ENCODE results near the gene USP32. TPM values are rescaled to one million over a fixed set of nuclear protein-coding genes. Genes with fewer than 3 reads are reported as not detected.

Gene USP32
- polyA plus RNA-seq, 1 donor (not counting 4 experiments of a cell fraction or from before 2014, with no cell fraction given): 37.6 TPM

DNA sequence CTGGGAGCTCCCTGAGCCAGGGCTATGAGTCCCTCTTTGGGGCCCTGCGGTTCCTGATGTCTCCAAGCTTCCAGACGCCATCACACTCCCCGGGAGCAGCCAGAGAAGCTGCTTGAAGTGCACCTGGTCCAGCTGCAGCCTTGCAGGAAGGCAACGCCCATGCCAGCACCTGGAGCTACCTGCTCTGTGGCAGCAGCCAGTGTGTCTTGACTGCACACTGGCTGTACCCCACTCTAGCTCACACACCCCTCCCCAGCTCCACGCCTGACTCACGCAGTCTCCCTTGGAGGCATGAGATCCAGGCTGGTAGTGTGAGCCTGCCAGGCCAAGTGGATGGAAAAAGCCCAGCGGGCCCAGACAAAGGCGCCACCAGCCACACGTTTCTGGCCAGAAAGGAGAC, 63.3 kb downstream of the USP32 start:
- FAIRE-seq: no peak
- H2AFZ ChIP-seq (ENCODE audit: control insufficient read depth, low read length): no peak overlapping the region
- peaks cover 6% of the 10 kb centered on the region for H4K20me1 ChIP-seq (ENCODE audit: control insufficient read depth, extremely low read depth, insufficient read depth, low read length)
- H3K4me1 ChIP-seq (ENCODE audit: control insufficient read depth, extremely low read depth, insufficient read depth, low read length): peaks cover 2% of the 10 kb centered on the region
- dilution Hi-C loops (cut with MboI; ENCODE audit: extremely low pct_ligation_motif_present, low sequenced_read_pairs): no loop called here
- DNase-seq (ENCODE audit: low read depth, low spot score): peak; percentile 5
- H3K4me3 ChIP-seq (ENCODE audit: control insufficient read depth in 2 of 3, extremely low read depth in 1 of 3, insufficient read depth in 2 of 3, low read depth in 1 of 3, low read length in 3 of 3): no peak overlapping the region
- TF ChIP-seq, protein P1, sequence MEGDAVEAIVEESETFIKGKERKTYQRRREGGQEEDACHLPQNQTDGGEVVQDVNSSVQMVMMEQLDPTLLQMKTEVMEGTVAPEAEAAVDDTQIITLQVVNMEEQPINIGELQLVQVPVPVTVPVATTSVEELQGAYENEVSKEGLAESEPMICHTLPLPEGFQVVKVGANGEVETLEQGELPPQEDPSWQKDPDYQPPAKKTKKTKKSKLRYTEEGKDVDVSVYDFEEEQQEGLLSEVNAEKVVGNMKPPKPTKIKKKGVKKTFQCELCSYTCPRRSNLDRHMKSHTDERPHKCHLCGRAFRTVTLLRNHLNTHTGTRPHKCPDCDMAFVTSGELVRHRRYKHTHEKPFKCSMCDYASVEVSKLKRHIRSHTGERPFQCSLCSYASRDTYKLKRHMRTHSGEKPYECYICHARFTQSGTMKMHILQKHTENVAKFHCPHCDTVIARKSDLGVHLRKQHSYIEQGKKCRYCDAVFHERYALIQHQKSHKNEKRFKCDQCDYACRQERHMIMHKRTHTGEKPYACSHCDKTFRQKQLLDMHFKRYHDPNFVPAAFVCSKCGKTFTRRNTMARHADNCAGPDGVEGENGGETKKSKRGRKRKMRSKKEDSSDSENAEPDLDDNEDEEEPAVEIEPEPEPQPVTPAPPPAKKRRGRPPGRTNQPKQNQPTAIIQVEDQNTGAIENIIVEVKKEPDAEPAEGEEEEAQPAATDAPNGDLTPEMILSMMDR (optimal IDR thresholded peaks at IDR 0.05 in 1 of 3, IDR thresholded peaks at IDR 0.05 in 1 of 3, conservative IDR thresholded peaks at IDR 0.05 in 1 of 3; ENCODE audit: extremely low read depth in 1 of 3, insufficient read depth in 2 of 3, low read length in 3 of 3): no peak
- no peak for TF ChIP-seq EZH2 (IDR thresholded peaks at IDR 0.05; ENCODE audit: low read length)
- H3K36me3 ChIP-seq (ENCODE audit: control insufficient read depth in 2 of 2, extremely low read depth in 1 of 2, insufficient read depth in 2 of 2, low read length in 2 of 2): peaks cover 0 to 1% of the 10 kb centered on the region in 2 experiments
- no peaks in the 10 kb centered on the region for H3K27me3 ChIP-seq (ENCODE audit: control insufficient read depth, extremely low read depth, insufficient read depth, low read length)
- no peak overlapping the region for H3K27ac ChIP-seq (ENCODE audit: control insufficient read depth, insufficient read depth, low read length)
- H3K79me2 ChIP-seq (ENCODE audit: control insufficient read depth, insufficient read depth, low read length): peaks cover 18% of the 10 kb centered on the region
- H3K9me1 ChIP-seq (ENCODE audit: control insufficient read depth, extremely low read depth, insufficient read depth, low read length): no peaks in the 10 kb centered on the region
- H3K9ac ChIP-seq (ENCODE audit: control insufficient read depth, extremely low read depth, insufficient read depth, low read length): no peak overlapping the region
- no peaks in the 10 kb centered on the region for H3K9me3 ChIP-seq (ENCODE audit: control insufficient read depth, low read depth, low read length)
- H3K4me2 ChIP-seq (ENCODE audit: control insufficient read depth, extremely low read depth, insufficient read depth, low read depth, low read length): no peak overlapping the region

DNA sequence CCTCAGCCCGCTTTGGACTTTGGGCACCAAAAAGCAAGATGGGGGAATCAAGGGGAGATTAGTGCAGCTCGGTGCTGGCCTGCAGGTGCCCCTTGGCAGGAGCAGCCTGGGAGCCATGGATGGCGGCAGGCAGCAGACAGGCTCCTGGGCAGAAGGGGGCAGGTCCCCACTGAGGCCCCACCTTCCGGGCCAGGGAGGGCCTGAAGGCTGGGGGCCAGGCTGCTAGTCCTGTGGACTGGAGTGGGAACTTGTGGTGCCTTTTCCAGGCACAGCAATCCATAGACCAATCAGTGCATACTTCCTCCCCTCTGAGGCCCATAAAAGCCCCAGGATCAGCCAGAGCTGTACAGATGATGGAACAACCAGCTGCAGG, 64.0 kb downstream of the USP32 start:
- Histone ChIP-seq H4K20me1 (ENCODE audit: control insufficient read depth, extremely low read depth, insufficient read depth, low read length) (peaks cover 6% of the 10 kb centered on the region), H3K9me3 (ENCODE audit: control insufficient read depth, low read depth, low read length) (no peaks in the 10 kb centered on the region), H3K36me3 (ENCODE audit: control insufficient read depth in 2 of 2, extremely low read depth in 1 of 2, insufficient read depth in 2 of 2, low read length in 2 of 2) (peaks cover 0 to 1% of the 10 kb centered on the region in 2 experiments), H3K27me3 (ENCODE audit: control insufficient read depth, extremely low read depth, insufficient read depth, low read length) (no peaks in the 10 kb centered on the region), H3K4me2 (ENCODE audit: control insufficient read depth, extremely low read depth, insufficient read depth, low read depth, low read length) (no peak overlapping the region), H3K27ac (ENCODE audit: control insufficient read depth, insufficient read depth, low read length) (no peak overlapping the region), H3K9me1 (ENCODE audit: control insufficient read depth, extremely low read depth, insufficient read depth, low read length) (no peaks in the 10 kb centered on the region), H3K79me2 (ENCODE audit: control insufficient read depth, insufficient read depth, low read length) (peaks cover 16% of the 10 kb centered on the region), H3K4me3 (ENCODE audit: control insufficient read depth in 2 of 3, extremely low read depth in 1 of 3, insufficient read depth in 2 of 3, low read depth in 1 of 3, low read length in 3 of 3) (no peak overlapping the region), H3K9ac (ENCODE audit: control insufficient read depth, extremely low read depth, insufficient read depth, low read length) (no peak overlapping the region), H2AFZ (ENCODE audit: control insufficient read depth, low read length) (no peak overlapping the region), H3K4me1 (ENCODE audit: control insufficient read depth, extremely low read depth, insufficient read depth, low read length) (peaks cover 2% of the 10 kb centered on the region)
- TF ChIP-seq EZH2 (IDR thresholded peaks at IDR 0.05; ENCODE audit: low read length): no peak
- TF ChIP-seq, protein P1 (optimal IDR thresholded peaks at IDR 0.05 in 1 of 3, IDR thresholded peaks at IDR 0.05 in 1 of 3, conservative IDR thresholded peaks at IDR 0.05 in 1 of 3; ENCODE audit: extremely low read depth in 1 of 3, insufficient read depth in 2 of 3, low read length in 3 of 3): no peak
- FAIRE-seq: no peak
- DNase-seq (ENCODE audit: low read depth, low spot score): no peak
- dilution Hi-C loops (cut with MboI; ENCODE audit: extremely low pct_ligation_motif_present, low sequenced_read_pairs): no loop called here
